GM12878 (cell line): ENCODE data around the gene IFITM1. TPM values are rescaled to one million over a fixed set of nuclear protein-coding genes. Genes with fewer than 3 reads are reported as not detected.
A peak's percentile ranks its signal among the peaks of the same experiment; 100 is the strongest.

Source experiments
- ATAC-seq: fragments of 200-7000 bp; cut with Tn5 transposase; 3 replicates; pipeline ENCODE4 v1.9.1; 2020; ENCODE audit warnings: mild to moderate bottlenecking, moderate library complexity
- BruUV-seq: library from RNA; stranded (reverse); fragments of 400-500 nt; replicated peaks from 2 replicates; lab custom pipeline; 2021; lab: Mats Ljungman, UMichigan
- CTCF ChIA-PET: fragments of 300-600 bp; sonication (Branson Sonifier 250); formaldehyde crosslinking; extraction: SDS; loops from one replicate; lab custom pipeline; 2021; ENCODE audit warnings: inconsistent platforms; lab: Yijun Ruan, JAX
- POLR2A ChIA-PET: fragments of 350-600 bp; formaldehyde crosslinking; extraction: SDS; loops from one replicate; lab custom pipeline; 2021; ENCODE audit warnings: inconsistent platforms; lab: Charles Lee
- RAD21 ChIA-PET: fragments of 300-600 bp; sonication (Branson Sonifier 250); formaldehyde crosslinking; loops from one replicate; lab custom pipeline; 2023; ENCODE audit warnings: antibody characterized with exemption; ENCODE audit not compliant: unreplicated experiment; lab: Charles Lee
- SMC1A ChIA-PET: fragments of 300-600 bp; sonication (Branson Sonifier 250); formaldehyde crosslinking; loops from one replicate; lab custom pipeline; 2023; ENCODE audit not compliant: unreplicated experiment, uncharacterized antibody; lab: Charles Lee
- DNase-seq: peaks from one replicate; pipeline ENCODE4 v3.0.0-alpha.2; 2011; ENCODE audit warnings: low read depth, low spot score
- FAIRE-seq: peaks from 3 replicates; lab custom pipeline; 2011; peaks lifted over from hg19 to GRCh38; lab: Jason Lieb, UNC
- H2AFZ ChIP-seq: 2 replicates; pipeline ENCODE4 v1.6.0; 2011; ENCODE audit warnings: low read depth, low read length, control low read depth; ENCODE audit not compliant: control insufficient read depth
- H3K27ac ChIP-seq: 2 replicates; pipeline ENCODE4 v1.5.1; 2011; ENCODE audit warnings: control low read depth; ENCODE audit not compliant: control insufficient read depth, insufficient read depth
- H3K27me3 ChIP-seq, 2 experiments: replicated peaks in 1 of 2; 2 replicates each; pipeline versions ENCODE4 v1.6.0 to v1.6.1; 2011; ENCODE audit warnings: low read length in 1 of 2; ENCODE audit not compliant: control insufficient read depth in 2 of 2, insufficient read depth in 2 of 2
- H3K36me3 ChIP-seq, 2 experiments: 2 replicates each; pipeline ENCODE4 v1.5.1; 2011; ENCODE audit warnings: low read length in 1 of 2; ENCODE audit not compliant: control insufficient read depth in 2 of 2, insufficient read depth in 2 of 2
- H3K4me1 ChIP-seq: 2 replicates; pipeline ENCODE4 v1.6.1; 2011; ENCODE audit warnings: mild to moderate bottlenecking, low read length, moderate library complexity, mixed read lengths; ENCODE audit not compliant: control insufficient read depth, insufficient read depth
- H3K4me2 ChIP-seq: 2 replicates; pipeline ENCODE4 v1.6.0; 2011; ENCODE audit warnings: control low read depth; ENCODE audit not compliant: control insufficient read depth, insufficient read depth
- H3K4me3 ChIP-seq: fragments of 200-600 bp; sonication (generic); 2 replicates; pipeline ENCODE4 v1.5.1; 2016
- H3K79me2 ChIP-seq: 2 replicates; pipeline ENCODE4 v1.6.0; 2011; ENCODE audit warnings: low read length; ENCODE audit not compliant: control insufficient read depth, insufficient read depth
- H3K9ac ChIP-seq: 2 replicates; pipeline ENCODE4 v1.8.0; 2011; ENCODE audit warnings: low read length, control low read depth, mixed read lengths; ENCODE audit not compliant: control insufficient read depth, insufficient read depth
- H3K9me3 ChIP-seq: replicated peaks from 3 replicates; pipeline ENCODE4 v1.5.1; 2011; ENCODE audit warnings: mild to moderate bottlenecking, low read length; ENCODE audit not compliant: control insufficient read depth, insufficient read depth
- H4K20me1 ChIP-seq: 2 replicates; pipeline ENCODE4 v1.6.0; 2011; ENCODE audit not compliant: control insufficient read depth, insufficient read depth
- ATF2 ChIP-seq: IDR thresholded peaks from 2 replicates; pipeline ENCODE4 v1.6.1; 2012; ENCODE audit warnings: low read length, inconsistent platforms
- ATF7 ChIP-seq: fragments of 450-650 bp; IDR thresholded peaks from 2 replicates; pipeline ENCODE4 v1.6.1; 2016; ENCODE audit warnings: low read depth, mild to moderate bottlenecking
- BHLHE40 ChIP-seq, 2 experiments: fragments of 450-650 bp in 1 of 2; IDR thresholded peaks; 2 replicates each; pipeline ENCODE4 v1.6.1; 2011 to 2017; ENCODE audit warnings: low read depth in 2 of 2, borderline replicate concordance in 1 of 2, improper control_type of control experiment in 1 of 2, low read length in 1 of 2, mild to moderate bottlenecking in 1 of 2
- CBX5 ChIP-seq: sonication (generic); IDR thresholded peaks from 2 replicates; pipeline ENCODE4 v1.6.1; 2016; ENCODE audit warnings: low read depth, moderate library complexity, mild to moderate bottlenecking, inconsistent platforms
- CHD4 ChIP-seq: fragments of 200-600 bp; sonication (generic); IDR thresholded peaks from 2 replicates; pipeline ENCODE4 v1.6.1; 2016; ENCODE audit warnings: mild to moderate bottlenecking
- DPF2 ChIP-seq: fragments of 450-650 bp; IDR thresholded peaks from 2 replicates; pipeline ENCODE4 v1.6.1; 2017; ENCODE audit warnings: mild to moderate bottlenecking
- EED ChIP-seq: sonication (generic); IDR thresholded peaks from 2 replicates; pipeline ENCODE4 v1.6.1; 2016; ENCODE audit warnings: antibody characterized with exemption, low read depth
- IKZF1 ChIP-seq: fragments of 450-650 bp; conservative IDR thresholded peaks from 2 replicates; pipeline ENCODE4 v1.6.1; 2017; ENCODE audit warnings: antibody characterized with exemption, mild to moderate bottlenecking
- IKZF2 ChIP-seq, 2 experiments: fragments of 450-650 bp; IDR thresholded peaks; 2 replicates each; pipeline ENCODE4 v1.6.1; 2017; ENCODE audit warnings: mild to moderate bottlenecking in 2 of 2, moderate library complexity in 2 of 2
- MAX ChIP-seq: IDR thresholded peaks from 2 replicates; pipeline ENCODE4 v1.6.1; 2012; ENCODE audit warnings: low read depth, low read length, improper control_type of control experiment
- MLLT1 ChIP-seq: fragments of 450-650 bp; IDR thresholded peaks from 2 replicates; pipeline ENCODE4 v1.6.1; 2016; ENCODE audit warnings: mild to moderate bottlenecking
- MYB ChIP-seq: fragments of 150-350 bp; IDR thresholded peaks from 2 replicates; pipeline ENCODE4 v1.6.1; 2014; ENCODE audit warnings: mild to moderate bottlenecking, low read depth, low read length, borderline replicate concordance
- NBN ChIP-seq: fragments of 450-650 bp; IDR thresholded peaks from 2 replicates; pipeline ENCODE4 v1.6.1; 2016
- POLR2AphosphoS2 ChIP-seq: IDR thresholded peaks from 2 replicates; pipeline ENCODE4 v1.6.1; 2011; ENCODE audit warnings: low read depth, mild to moderate bottlenecking, low read length, improper control_type of control experiment, moderate library complexity
- POU2F2 ChIP-seq: IDR thresholded peaks from 3 replicates; pipeline ENCODE4 v1.6.1; 2011; ENCODE audit warnings: low read depth, mild to moderate bottlenecking, low read length, borderline replicate concordance
- RAD51 ChIP-seq: fragments of 450-650 bp; IDR thresholded peaks from 2 replicates; pipeline ENCODE4 v1.6.1; 2016; ENCODE audit warnings: moderate library complexity, mild to moderate bottlenecking, inconsistent platforms
- RUNX3 ChIP-seq: IDR thresholded peaks from 2 replicates; pipeline ENCODE4 v1.6.1; 2012; ENCODE audit warnings: low read length, inconsistent platforms
- SRF ChIP-seq, 2 experiments: IDR thresholded peaks; 2 replicates each; pipeline ENCODE4 v1.6.1; 2011; ENCODE audit warnings: low read depth in 2 of 2, low read length in 2 of 2, mild to moderate bottlenecking in 1 of 2, moderate library complexity in 1 of 2
- SUPT20H ChIP-seq: IDR thresholded peaks from 2 replicates; pipeline ENCODE4 v1.6.1; 2011; ENCODE audit warnings: low read depth, mild to moderate bottlenecking, low read length, moderate library complexity, borderline replicate concordance; ENCODE audit not compliant: control insufficient read depth
- USF1 ChIP-seq: IDR thresholded peaks from 2 replicates; pipeline ENCODE4 v1.6.1; 2011; ENCODE audit warnings: borderline replicate concordance, low read depth, mild to moderate bottlenecking, moderate library complexity, mixed read lengths, low read length; ENCODE audit not compliant: insufficient read depth; ENCODE audit errors: extremely low read length
- YY1 ChIP-seq: IDR thresholded peaks from 2 replicates; pipeline ENCODE4 v1.6.1; 2011; ENCODE audit warnings: low read depth, mild to moderate bottlenecking, low read length
- WGBS: methylation state at CpG from one replicate; pipeline ENCODE4 v1.1.6; 2016; ENCODE audit warnings: low lambda C conversion rate; ENCODE audit not compliant: insufficient replicate concordance, insufficient coverage; ENCODE audit errors: missing lambda C conversion rate; 5-methylcytosine and 5-hydroxymethylcytosine counted together
- in situ Hi-C: fragments of 300-500 bp; cut with MboI; formaldehyde crosslinking; loops from 9 replicates; pipeline ENCODE4 v1.14.3; 2018; ENCODE audit warnings: mixed read lengths
- intact Hi-C: fragments of 100-400 bp; cut with micrococcal nuclease; formaldehyde crosslinking; loops from one replicate; pipeline ENCODE4 v1.14.2; 2022; ENCODE audit not compliant: unreplicated experiment
- polyA plus RNA-seq, 11 experiments: library from polyadenylated mRNA; depleted of rRNA in 4 of 11; unstranded in 6 of 11; stranded (reverse) in 5 of 11; fragments of >200 nt; fragmentation: Nextera tagmentation in 4 of 11; fragmentation: Illumina TruSeq in 1 of 11; extraction: Ambion mirVana in 4 of 11; extraction: Trizol in 1 of 11; gene quantifications; 1 replicate in 1 of 11; 2 replicates in 10 of 11; pipeline versions ENCODE4 v1.2.1 to v1.2.3, GENCODE V29; 2011 to 2016; ENCODE audit warnings: inconsistent platforms in 2 of 11, missing spikeins in 2 of 11, low read depth in 1 of 11
- total RNA-seq, 4 experiments: library from RNA; depleted of rRNA in 3 of 4; stranded (reverse); fragments of >200 nt in 3 of 4; fragmentation: Illumina TruSeq in 1 of 4; extraction: Trizol in 1 of 4; gene quantifications; 2 replicates each; pipeline versions ENCODE4 v1.2.1 to v1.2.3, GENCODE V29; 2013 to 2021

Gene IFITM1
- total and polyA plus RNA-seq, 10 of the 15 experiments (the other 5 are each of a cell fraction or from before 2014, with no cell fraction given): 396 to 2,788 (median 607) TPM

- CTCF ChIA-PET: interaction anchor here (1.4 kb wide), 1 partner anchor 20 kb away, joined by 6 read pairs; no protein-coding TSS in a partner anchor
- no peaks in the 10 kb centered on the region for H3K27me3 ChIP-seq
- SMC1A ChIA-PET: interaction anchor here (1.6 kb wide), 1 partner anchor 21 kb away, joined by 11 read pairs; no protein-coding TSS in a partner anchor
- FAIRE-seq (no peak), DNase-seq (peak; percentile 78), ATAC-seq (peak; percentile 73)
- no peak overlapping the region for H3K4me3 ChIP-seq
- no peaks in the 10 kb centered on the region for H3K36me3 ChIP-seq
- RAD21 ChIA-PET: interaction anchor here (1.0 to 1.5 kb wide), 4 partner anchors 21 to 38 kb away, joined by 3 to 8 read pairs (median 6); no protein-coding TSS in a partner anchor
- peaks cover 64% of the 10 kb centered on the region for H3K4me1 ChIP-seq
- intact Hi-C loops: loop anchor here (1.0 to 10.0 kb wide), 2 partner anchors 23 to 86 kb away; no protein-coding TSS in a partner anchor
- no peaks in the 10 kb centered on the region for H3K9me3 ChIP-seq
- H3K27ac ChIP-seq: peak overlapping the region; percentile 81
- H2AFZ ChIP-seq: peak overlapping the region; percentile 81
- peak overlapping the region; percentile 86 for H3K4me2 ChIP-seq
- in situ Hi-C loops: no loop called here
- peaks cover 6% of the 10 kb centered on the region for H3K79me2 ChIP-seq
- BruUV-seq: no TSS peak
- POLR2A ChIA-PET: interaction anchor here (0.6 to 1.5 kb wide), 4 partner anchors 11 to 39 kb away, joined by 3 to 16 read pairs (median 5); no protein-coding TSS in a partner anchor
- H3K9ac ChIP-seq: peak overlapping the region; percentile 39; the same call in 1 of the 2 replicates
- H4K20me1 ChIP-seq: no peaks in the 10 kb centered on the region
- WGBS: 22% methylated on average over 18 of the region's 18 CpGs
- peak; percentile 72 for TF ChIP-seq RUNX3
- TF ChIP-seq SRF (IDR thresholded peaks at IDR 0.05; ENCODE audit: low read depth in 2 of 2, low read length in 2 of 2): no peak
- no peak for TF ChIP-seq POU2F2
- no peak for TF ChIP-seq USF1
- 0 out of 2 replicates have a peak, but pooled peaks have one; percentile 45 for TF ChIP-seq DPF2
- no peak for TF ChIP-seq SUPT20H
- TF ChIP-seq CHD4: no peak
- peak; percentile 74 to 81; a peak in 2 of 4 replicates for TF ChIP-seq IKZF2 (IDR thresholded peaks at IDR 0.05)
- peak; percentile 79 for TF ChIP-seq RAD51
- TF ChIP-seq ATF2: no peak
- peak; percentile 72 for TF ChIP-seq ATF7
- TF ChIP-seq MYB: 0 out of 2 replicates have a peak, but pooled peaks have one; percentile 9
- no peak for TF ChIP-seq CBX5
- no peak for TF ChIP-seq POLR2AphosphoS2
- no peak for TF ChIP-seq YY1
- TF ChIP-seq IKZF1: peak; percentile 84
- TF ChIP-seq EED: peak; percentile 57; the same call in 1 of the 2 replicates
- TF ChIP-seq NBN: peak; percentile 86
- TF ChIP-seq MLLT1: peak; percentile 85
- TF ChIP-seq MAX: no peak; the same call in 1 of the 2 replicates
- TF ChIP-seq BHLHE40 (IDR thresholded peaks at IDR 0.05; ENCODE audit: borderline replicate concordance in 1 of 2, low read depth in 2 of 2, low read length in 1 of 2): peak; percentile 62 to 75; a peak in 3 of 4 replicates
Measured at GRCh38 chr11:350723-351255, 36.9 kb downstream of the IFITM1 start.
